GM12875 (cell line): ENCODE measurements around the gene CROCC.
"Not testable (repeated sequence)": the region's sequence is repeated elsewhere in the genome, so short reads cannot be mapped to it uniquely, and the experiment has no call there.

Experiments used
- H3K4me3 ChIP-seq: one replicate; pipeline ENCODE4 v1.5.1; 2011; ENCODE audit warnings: low read depth, low read length, control low read depth
- CTCF ChIP-seq: IDR thresholded peaks from 2 replicates; pipeline ENCODE4 v1.5.1; 2011; ENCODE audit warnings: low read depth, mild to moderate bottlenecking, control low read depth, inconsistent platforms, low read length, moderate library complexity, borderline replicate concordance; ENCODE audit not compliant: insufficient read depth

CROCC gene

GRCh38 chr1:16888860-16889816 lies 32.6 kb upstream of the CROCC start:
- no peak overlapping the region for H3K4me3 ChIP-seq
- no peak for TF ChIP-seq CTCF

GRCh38 chr1:16890539-16891021 lies 31.2 kb upstream of the CROCC start:
- H3K4me3 ChIP-seq: not testable (repeated sequence)

- H3K4me3 ChIP-seq: not testable (repeated sequence)
Observed at GRCh38 chr1:16891057-16891456, 30.7 kb upstream of the CROCC start.

- not testable (repeated sequence) for H3K4me3 ChIP-seq
Observed at GRCh38 chr1:16892978-16893525, 28.7 kb upstream of the CROCC start.

- H3K4me3 ChIP-seq: not testable (repeated sequence)
Observed at GRCh38 chr1:16893796-16894195, 27.9 kb upstream of the CROCC start.

GRCh38 chr1:16894338-16894737 lies 27.4 kb upstream of the CROCC start:
- H3K4me3 ChIP-seq: not testable (repeated sequence)

GRCh38 chr1:16895233-16895597 lies 26.5 kb upstream of the CROCC start:
- peak overlapping the region; percentile 21 for H3K4me3 ChIP-seq

- H3K4me3 ChIP-seq: peak within 1 kb of the TSS; percentile 21
Observed at GRCh38 chr1:16895598-16896315, 26.0 kb upstream of the CROCC start, which contains the start of gene RNU1-2. Gene RNU1-2 (plus strand): TSS chr1:16895980.

GRCh38 chr1:16896316-16897055 lies 25.2 kb upstream of the CROCC start:
- not testable (repeated sequence) for H3K4me3 ChIP-seq

- not testable (repeated sequence) for H3K4me3 ChIP-seq
Observed at GRCh38 chr1:16897653-16898052, 24.1 kb upstream of the CROCC start.

GRCh38 chr1:16898298-16898697 lies 23.4 kb upstream of the CROCC start:
- not testable (repeated sequence) for H3K4me3 ChIP-seq

- not testable (repeated sequence) for H3K4me3 ChIP-seq
Observed at GRCh38 chr1:16899020-16899419, 22.7 kb upstream of the CROCC start.

GRCh38 chr1:16900751-16901150 lies 21.0 kb upstream of the CROCC start:
- TF ChIP-seq CTCF: peak; percentile 19; the same call in 1 of the 2 replicates
- no peak overlapping the region for H3K4me3 ChIP-seq

GRCh38 chr1:16901371-16901770 lies 20.4 kb upstream of the CROCC start:
- H3K4me3 ChIP-seq: not testable (repeated sequence)
